ENCODE measurements around the gene SH3BGRL2.
A peak's percentile ranks its signal among the peaks of the same experiment; 100 is the strongest.

The SH3BGRL2 gene

GRCh38 chr6:79630883-79631692 is at the start of gene SH3BGRL2:
Gene SH3BGRL2, plus strand, starts transcription at chr6:79631329. Its CDS starts 133 bp downstream, at chr6:79631462.
- peak; percentile 7 to 24 for DNase-seq

- no peak for DNase-seq
These were observed 46.8 kb upstream of the SH3BGRL2 start for GRCh38 chr6:79584332-79584731.

- DNase-seq: no peak
These were observed 44.6 kb upstream of the SH3BGRL2 start for GRCh38 chr6:79586548-79586947.

- DNase-seq: no peak
These were observed 41.4 kb upstream of the SH3BGRL2 start for GRCh38 chr6:79589701-79590100.

GRCh38 chr6:79597155-79597554 is 34.0 kb upstream of the SH3BGRL2 start:
- no peak for DNase-seq

- no peak for DNase-seq
These were observed 33.1 kb upstream of the SH3BGRL2 start for GRCh38 chr6:79598012-79598411.

GRCh38 chr6:79599725-79600259 is 31.3 kb upstream of the SH3BGRL2 start:
- no peak for DNase-seq

GRCh38 chr6:79600313-79600712 is 30.8 kb upstream of the SH3BGRL2 start:
- no peak for DNase-seq

GRCh38 chr6:79600812-79601609 is 30.1 kb upstream of the SH3BGRL2 start:
- no peak for DNase-seq

- no peak for DNase-seq
These were observed 28.3 kb upstream of the SH3BGRL2 start for GRCh38 chr6:79602859-79603258.

GRCh38 chr6:79604583-79605037 is 26.5 kb upstream of the SH3BGRL2 start:
- DNase-seq: no peak

GRCh38 chr6:79605061-79605460 is 26.1 kb upstream of the SH3BGRL2 start:
- DNase-seq: no peak

GRCh38 chr6:79605968-79606764 is 25.0 kb upstream of the SH3BGRL2 start:
- DNase-seq: no peak

- DNase-seq: no peak
These were observed 24.1 kb upstream of the SH3BGRL2 start for GRCh38 chr6:79607000-79607399.

GRCh38 chr6:79608334-79609224 is 22.6 kb upstream of the SH3BGRL2 start:
- DNase-seq: no peak

GRCh38 chr6:79609225-79609595 is 21.9 kb upstream of the SH3BGRL2 start:
- no peak for DNase-seq

- DNase-seq: no peak
These were observed 20.7 kb upstream of the SH3BGRL2 start for GRCh38 chr6:79610306-79611009.

GRCh38 chr6:79612457-79612856 is 18.7 kb upstream of the SH3BGRL2 start:
- DNase-seq: no peak

GRCh38 chr6:79612918-79613317 is 18.2 kb upstream of the SH3BGRL2 start:
- DNase-seq: no peak

- no peak for DNase-seq
These were observed 17.2 kb upstream of the SH3BGRL2 start for GRCh38 chr6:79613912-79614311.

Measured in CD4-positive, alpha-beta T cell treated with Interleukin-1 beta for 1 hour (primary cell).